SIG-M5 treated with dmso at 0.1 percent for 504 hours (cell line): Measurements from ENCODE around the gene SPATA46.

ENCODE experiments used
- DNase-seq: peaks from one replicate; lab custom pipeline; 2025; ENCODE audit not compliant: unreplicated experiment; lab: John Stamatoyannopoulos, UW

Gene SPATA46

DNA sequence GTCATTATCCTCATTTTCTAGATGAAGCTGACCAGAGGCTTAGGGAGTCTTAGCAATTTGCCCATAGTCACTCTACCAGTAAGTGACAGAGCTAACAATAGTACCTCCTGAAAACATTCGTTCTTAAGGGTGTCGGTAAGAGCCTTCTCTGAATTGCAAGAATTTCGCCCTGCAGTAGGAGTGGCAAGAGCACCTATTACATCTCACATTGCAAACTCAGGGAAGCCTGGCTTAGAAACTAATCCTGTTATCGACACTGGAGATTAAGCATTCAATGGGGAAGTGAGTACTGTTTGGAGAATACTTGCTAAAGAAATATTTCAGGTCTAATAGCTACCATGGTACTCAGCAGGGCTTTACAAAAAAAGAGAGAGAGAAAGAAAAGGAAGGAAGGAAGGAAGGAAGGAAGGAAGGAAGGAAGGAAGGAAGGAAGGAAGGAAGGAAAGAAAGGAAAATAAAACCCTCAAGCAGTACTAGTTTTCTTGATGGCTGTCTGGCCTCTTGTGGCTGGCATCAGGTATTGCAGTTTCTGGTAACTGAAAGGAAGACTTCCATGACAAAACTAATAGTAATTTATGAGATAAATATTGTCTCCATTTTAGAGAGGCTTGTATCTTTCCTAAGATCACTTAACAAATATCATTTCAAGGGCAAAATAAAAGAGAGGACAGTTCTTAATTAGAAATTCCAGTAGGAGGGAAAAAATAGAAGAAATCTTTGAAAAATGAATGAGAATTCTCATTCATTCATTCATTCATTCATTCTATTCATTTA is 15.3 kb upstream of the SPATA46 start:
- DNase-seq: peak; percentile 60

DNA sequence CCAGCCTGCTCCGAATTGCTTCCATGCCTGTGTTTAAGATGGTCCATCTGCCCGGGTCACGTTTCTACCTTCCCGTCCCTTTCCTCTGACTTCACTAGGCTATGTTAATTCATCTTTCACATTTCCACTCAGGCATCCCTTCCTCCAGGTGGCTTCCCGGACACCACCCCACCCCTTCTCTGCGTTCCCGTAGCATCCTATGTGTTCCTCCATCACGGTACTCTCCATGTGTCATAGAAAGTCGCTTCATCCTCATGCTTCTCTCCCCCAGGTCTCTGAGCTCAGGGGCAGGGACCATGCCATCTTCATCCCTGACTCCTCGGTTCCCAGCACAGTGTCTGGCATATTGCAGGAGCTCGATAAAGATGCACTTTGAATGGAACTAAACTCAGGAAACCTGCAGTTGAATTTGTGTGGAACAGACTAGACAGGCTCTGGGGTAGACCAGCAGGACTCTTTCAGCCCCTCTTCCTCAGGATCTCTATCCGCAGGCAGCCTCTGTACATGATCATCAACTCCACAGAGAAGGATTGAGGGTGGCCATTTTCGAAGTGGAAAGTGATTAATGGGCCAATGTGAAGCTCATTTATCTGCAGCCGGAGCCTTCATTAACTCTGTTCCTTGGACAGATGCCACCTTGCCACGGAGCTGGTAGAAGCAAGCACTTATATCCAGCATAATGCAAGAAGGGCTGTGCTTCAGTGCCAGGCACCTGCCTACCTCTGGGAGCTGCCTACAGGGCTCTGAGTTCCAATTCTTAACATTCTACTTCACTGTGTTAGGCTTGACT is 13.9 kb upstream of the SPATA46 start:
- no peak for DNase-seq

DNA sequence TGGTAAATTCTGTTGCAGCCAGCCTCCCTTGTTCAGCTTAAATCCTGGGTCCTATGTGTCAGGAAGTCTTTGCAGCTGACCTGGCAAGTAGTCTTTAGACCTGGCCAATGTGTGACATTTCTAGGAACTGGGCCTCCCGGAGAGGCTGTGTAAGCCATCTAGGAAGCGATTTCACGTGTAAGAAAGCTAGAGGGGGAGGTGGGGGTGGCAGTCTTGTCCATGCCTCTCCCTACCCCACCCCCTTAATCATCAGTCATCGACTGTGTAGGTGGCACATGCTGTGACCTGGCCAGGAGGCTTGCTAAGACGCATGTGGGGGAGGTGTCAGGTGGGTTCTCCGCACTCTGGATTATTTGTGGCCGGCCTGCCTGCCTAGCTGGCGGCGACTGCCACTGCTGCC is 13.3 kb upstream of the SPATA46 start:
- DNase-seq: no peak

DNA sequence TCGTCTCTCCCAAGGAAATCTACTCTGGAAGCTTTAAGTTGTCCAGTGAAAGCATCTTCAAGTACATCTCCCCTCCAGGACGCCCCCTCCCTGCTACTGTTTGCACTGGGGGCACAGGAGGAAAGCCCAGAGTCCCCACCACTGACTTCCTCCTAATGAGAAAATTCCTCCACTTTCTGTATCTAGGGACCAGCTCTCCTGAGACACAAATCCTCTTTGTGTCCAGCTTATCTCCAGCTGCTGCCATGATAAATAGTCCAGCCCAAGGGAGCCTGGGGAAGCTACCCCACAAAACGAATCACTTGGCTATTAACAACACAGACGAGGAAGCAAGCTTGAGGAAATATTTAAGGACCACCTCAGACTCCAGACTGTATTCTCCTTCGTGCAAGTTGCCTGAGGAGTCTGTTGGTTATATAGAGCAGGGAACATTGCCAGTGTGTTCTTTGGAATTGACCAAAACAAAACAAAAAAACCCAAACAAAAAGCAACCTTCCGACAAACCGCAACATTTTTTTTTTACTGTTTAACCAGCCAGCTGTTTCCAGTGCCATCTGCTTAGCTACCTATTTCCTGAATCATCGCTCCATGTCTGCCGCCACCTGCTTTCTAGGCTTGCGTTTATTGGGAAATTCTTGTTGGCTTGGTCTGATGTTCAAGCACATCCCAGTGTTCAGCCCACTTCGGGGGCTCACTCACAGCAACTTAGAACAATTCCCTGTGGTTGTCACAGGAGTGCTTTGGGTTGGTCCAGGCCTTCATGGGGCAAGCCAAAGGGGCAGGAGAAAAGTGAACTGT is 12.6 kb upstream of the SPATA46 start:
- DNase-seq: no peak

DNA sequence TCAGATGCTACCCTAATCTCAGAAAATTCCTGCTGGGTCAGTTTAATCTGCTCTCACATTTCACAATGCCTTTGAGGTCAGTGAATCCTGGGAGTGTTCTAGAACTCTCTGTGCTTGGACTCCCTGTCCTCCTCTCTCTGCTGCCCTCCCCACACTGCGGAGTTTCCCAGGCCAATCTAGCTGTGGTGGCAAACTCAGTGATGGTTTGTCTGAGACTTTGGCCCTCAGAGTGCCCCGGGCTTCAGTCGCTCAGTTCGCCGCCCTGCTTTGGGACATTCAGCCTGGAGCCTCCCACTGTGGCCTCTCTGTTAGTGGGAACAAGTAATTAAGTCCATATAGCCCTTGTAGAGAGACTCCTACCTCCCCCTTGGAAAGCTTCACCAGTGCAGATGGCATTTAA is 12.0 kb upstream of the SPATA46 start:
- DNase-seq: no peak

DNA sequence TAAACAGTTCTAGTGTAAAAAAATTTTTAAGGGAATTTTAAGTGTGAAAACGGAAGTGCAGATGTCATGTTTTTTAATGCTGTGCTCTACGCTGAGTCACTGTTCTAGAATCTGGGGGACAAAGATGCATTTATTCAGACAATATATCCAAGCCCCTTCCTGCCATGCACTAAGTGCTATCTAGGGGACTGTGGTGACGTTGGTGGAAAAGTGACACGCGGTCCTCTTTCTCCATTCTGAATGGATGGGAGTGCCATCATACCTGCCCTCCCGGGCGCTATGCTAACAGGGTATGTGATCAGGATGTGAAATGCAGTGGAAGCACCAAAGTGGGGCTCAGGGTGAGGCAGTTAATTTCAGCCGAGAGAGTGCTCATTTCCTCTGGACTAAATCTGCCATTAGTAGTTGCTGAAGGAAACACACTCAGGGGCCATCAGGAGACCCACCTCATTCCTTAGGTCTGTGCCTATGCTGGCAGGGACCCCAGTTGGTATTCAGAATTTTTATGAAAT is 11.5 kb upstream of the SPATA46 start:
- no peak for DNase-seq

DNA sequence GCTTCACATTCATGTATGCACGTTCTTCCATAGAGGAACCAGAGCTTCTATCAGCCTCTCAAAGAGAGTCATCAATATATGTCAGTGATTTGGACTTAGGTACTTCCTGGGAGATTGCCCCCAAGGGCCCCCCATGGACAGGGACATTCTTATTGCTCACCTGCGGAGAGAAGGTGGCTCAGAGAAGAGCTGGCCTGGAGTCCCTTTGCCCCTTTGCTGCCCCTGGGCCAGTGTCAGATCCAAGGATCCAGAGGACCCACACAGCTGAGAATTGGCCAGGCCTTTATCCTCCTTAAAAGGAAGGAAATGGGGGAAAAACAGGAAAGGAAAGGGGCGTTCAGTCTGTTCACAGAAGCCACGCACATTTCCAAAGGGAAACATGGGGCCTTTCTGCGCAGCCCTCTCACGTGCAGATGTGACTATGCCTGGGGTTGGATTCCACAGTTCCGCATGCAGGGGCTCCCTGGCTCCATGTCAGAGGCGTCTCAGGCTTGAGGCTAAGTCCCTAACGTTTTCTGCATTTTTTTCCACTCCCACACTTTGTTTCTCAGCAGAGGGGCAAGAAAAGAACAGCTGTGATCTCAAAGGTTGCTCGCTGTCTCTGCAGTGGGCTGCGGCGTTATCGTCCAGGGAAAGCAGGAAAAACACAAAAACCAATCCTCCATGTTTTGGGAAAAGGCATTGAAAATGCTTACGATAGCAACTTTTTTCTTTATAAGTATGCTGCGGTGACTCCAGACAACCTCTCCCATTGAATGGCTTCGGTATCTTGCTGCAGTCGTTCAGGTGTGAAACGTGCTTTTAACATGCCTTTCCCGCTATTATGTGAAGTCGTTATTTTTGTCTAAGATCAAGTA is 10.8 kb upstream of the SPATA46 start:
- no peak for DNase-seq

DNA sequence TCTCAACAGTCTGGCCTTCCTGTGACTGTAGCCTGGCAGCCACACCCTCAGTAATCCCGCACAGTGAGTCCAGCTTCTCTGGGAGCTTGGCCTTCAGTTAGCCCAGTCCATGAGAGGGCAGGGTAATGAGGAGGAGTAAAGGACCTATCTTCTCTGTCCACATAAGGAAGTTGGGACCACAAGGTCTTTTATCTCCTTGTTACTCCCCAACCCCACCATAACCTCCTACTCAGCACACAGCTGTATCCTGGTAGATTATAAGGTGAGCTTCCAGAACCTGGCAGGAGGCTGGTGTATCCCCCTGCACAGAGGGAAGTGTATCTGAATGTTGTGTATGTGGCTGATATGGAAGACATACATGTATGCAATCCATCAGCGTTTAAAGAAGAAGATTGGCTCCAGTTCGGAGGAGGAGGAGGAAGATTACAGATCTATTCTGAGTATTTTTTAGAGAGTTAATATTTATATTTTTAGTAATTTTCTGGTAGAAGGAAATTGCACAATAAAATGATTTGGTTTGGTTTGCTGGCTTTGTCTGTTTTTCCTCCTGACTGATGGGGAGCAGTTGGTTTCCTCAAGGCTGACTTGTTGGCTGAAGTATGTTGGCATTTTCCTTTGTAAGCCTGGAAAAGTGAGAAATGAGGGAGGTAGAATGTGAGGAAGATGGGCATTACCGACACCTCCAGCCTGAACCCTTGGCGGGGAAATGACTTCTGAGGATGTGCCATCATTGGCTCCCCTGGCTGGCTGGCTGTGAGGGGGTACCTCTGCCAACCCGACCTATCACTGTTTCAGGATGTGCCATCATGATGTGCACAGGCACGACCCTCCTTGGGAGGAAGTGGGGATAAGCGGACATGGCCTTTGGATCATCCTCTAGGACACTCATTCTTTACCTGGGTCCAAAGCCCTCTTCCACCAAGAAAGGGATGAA is 9.9 kb upstream of the SPATA46 start:
- no peak for DNase-seq

DNA sequence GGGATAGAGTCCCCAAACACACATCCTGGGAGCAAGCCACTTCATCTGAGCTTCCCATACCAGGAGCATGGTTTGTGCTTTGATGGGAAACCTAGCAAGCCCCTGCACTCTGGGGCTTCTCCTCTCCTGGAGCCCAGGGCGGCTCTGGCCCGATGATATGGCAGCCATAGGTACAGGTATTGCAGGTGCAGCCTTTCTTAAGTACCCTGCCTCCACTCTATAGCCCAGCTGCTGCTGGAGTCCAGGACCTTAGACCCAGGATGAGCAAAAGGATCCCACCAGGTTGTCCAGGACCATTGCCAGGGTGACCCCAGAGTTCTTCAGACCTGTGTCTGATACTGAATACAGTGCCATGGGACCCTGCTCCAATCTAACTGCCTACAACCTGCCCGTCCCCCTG is 9.0 kb upstream of the SPATA46 start:
- no peak for DNase-seq

DNA sequence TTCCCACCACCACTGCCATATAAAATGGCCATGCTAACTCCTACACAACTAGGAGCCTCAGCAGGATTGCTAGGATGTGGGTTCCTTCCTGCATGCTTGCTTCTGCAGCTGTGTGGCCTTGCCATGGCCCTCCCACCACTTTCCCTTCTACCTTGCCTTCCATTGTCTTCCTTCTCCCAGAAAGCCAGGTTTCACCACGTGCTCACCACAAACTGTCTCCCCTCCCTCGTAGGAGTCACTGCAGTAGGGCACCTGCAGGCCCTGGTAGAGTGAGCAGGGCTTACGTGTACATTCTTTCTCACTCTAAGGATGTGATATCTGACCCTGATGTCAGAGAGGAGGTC is 8.6 kb upstream of the SPATA46 start:
- DNase-seq: no peak

DNA sequence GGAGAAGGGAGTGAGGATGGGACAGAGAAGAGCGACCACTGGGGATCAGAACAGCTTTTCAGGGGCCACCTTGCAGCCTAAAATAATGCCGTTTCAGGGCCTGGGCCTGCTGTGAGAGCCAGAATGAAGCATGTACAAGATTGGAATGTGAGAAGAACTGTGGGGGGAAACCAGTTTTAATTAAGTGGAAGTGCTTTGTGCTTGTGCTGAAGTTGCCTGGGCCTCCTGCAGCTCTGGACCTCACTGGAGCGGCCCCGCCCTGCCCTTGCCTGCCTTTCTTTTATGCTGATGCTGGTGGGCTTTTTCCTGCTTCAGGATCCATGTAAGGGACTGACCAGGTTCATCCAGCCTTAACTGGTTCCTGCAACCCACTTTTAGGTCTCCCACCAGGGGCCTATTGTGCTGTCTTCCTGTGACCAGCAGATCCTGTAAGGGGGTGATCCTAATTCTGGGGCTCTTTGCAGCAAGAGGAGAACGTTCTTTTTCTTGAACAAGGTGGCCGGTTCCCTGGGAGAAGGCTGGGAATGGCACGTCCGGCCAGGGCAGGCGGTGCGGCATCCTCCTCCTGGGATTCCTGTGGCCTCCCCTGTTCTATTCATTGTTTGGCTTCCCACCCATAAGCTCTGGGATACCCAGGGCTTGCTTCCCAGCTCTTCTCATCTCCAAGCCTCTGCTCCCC is 8.1 kb upstream of the SPATA46 start:
- no peak for DNase-seq

DNA sequence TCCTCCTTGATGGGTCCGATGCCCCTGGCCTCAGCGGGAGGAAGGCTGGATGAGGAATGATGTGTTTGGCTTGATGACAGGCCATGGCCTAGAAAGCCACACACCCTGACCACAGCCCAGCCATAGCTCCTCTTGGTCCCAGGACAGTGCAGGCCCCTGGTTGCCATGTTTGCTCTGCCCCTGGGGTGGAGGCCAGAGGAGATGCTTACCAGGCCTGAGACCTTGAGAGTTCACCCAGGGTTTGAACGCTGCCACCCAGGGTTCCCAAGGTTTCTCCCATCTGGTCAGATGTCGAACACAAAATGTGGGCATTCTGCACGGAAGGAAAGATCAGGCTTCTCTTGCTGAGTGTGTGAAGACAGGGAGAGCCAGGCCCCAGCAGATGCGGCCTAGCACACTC is 7.5 kb upstream of the SPATA46 start:
- no peak for DNase-seq

DNA sequence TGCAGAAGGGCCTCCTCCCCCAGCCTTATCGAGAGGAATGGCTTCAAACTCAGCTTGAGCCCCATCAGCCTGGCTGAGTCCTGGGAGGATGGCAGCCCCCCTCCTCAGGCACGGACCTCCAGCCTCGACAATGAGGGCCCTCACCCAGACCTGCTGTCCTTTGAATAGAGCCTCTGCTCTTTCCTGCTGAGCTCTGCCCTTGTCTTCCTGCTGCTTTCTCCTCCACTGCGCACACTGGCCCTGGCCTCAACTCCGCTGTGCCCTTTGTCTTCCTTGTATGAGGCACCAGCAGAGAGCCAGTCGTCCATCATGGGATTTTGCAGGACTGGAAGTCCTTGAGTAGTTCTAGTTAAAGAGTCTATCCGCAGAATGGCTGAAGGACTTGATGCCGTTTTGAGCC is 6.9 kb upstream of the SPATA46 start:
- DNase-seq: no peak

DNA sequence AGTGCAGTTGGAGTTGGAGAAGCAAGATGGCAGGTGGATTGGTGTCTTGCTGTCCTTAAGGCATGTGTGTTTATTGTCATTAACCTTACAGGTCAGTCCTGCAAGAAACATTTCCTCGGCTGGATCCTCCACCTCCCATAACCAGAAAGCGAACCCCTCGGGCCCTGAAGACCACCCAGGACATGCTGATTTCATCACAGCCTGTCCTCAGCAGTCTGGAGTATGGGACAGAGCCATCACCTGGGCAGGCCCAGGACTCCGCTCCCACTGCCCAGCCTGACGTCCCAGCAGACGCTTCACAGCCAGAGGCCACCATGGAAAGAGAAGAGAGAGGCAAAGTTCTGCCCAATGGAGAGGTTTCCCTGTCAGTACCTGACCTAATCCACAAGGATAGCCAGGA is 6.4 kb upstream of the SPATA46 start:
- no peak for DNase-seq

DNA sequence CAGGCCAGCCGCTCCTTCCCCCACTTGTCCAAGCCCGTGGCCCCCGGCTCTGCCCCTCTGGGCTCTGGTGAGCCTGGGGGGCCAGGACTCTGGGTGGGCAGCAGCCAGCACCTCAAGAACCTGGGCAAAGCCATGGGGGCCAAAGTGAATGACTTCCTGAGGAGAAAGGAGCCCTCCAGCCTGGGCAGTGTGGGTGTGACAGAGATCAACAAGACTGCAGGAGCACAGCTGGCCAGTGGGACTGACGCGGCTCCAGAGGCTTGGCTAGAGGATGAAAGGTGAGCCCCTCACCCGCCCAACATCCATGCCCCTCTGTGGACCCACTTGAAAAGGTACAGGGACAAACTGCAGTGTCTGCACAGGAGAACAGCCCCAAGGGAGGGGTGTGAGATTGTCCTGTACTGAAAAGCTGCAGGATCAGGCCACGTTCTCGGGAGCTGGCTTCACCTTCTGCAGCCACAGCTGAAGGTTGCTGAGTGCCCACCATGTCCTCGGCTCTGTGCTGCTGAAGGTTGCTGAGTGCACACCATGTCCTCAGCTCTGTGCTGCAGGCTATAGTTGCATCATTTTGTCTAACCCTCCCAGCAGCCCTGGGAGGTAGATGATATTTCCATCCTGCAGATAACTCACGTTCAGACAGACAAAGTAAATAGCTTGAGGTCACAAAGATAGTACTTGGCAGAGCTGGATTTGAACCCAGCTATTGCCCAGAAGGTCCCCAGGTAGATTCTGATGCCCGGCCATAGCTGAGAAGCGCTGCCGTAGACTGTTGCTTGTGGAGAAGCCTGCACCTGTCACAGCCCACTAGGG is 5.5 kb upstream of the SPATA46 start:
- DNase-seq: no peak

DNA sequence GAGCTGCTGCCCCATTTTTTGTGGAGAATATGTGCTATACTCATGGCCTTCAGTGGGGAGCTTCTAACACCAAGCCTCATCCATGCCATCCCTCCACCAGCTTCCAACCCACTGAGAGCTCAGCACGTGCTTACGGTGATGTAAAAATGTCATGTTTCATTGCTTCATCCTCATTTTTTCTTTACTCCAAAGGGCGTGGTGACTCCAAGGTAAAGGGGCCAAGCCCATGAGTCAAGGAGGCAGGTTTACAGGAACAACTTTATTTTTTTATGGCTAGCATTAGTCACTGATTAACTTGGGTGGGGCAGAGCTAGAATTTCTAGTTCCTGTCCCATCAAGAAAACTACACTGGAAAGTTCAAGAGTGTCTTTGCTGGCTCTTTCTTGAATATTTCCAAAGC is 4.7 kb upstream of the SPATA46 start, which contains the start of gene C1orf226:
C1orf226 (plus strand) TSS at position 346 of the 400 bp plus-strand sequence. CDS start 174 bp downstream, outside the sequence.
- DNase-seq: peak; percentile 18

DNA sequence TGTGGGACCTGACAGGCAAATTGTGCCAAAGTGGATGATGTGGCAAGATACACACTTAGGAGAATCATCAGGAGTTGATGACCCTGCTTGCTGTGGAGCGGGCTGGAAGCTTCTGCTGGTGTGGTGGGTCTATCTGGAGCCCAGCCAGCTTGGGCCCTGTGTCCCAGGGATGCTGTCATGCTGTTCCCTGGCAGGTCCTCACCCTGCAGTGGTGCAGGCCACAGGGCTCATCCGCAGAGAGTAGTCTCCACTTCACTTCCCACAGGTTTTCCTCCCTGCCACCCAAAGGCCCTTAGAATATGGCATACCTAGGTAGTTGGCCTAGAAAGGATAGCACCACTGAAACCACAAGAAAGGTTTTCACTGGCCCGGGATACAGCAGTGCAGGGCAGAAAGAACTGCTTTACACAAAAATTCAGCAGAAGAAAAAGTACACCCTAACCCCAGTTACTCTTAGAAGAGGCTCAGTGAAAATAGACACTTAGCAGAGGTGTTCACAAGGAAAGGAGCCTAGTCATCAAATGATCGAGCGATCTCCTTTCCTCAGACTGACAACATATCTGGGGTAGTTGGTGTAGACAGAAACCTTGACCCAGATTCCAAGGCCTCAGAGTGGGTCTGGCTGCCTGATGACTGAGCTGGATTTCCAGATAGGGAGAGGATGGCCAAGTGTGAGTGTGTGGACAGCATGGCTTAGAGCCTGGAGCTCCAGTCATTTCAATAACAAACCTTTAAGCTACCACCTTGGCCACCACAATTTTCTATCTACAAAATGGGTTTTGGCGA is 3.6 kb upstream of the SPATA46 start:
- no peak for DNase-seq
